Measurements from ENCODE around the gene LGR5.

The LGR5 gene

GRCh38 chr12:71594214-71594948 lies 154.8 kb downstream of the LGR5 start:
- no peak for TF ChIP-seq CTCF (IDR thresholded peaks at IDR 0.05; ENCODE audit: low read depth, low read length)
- Histone ChIP-seq H3K4me3 (ENCODE audit: low read depth, low read length) (no peak overlapping the region), H3K27me3 (no peaks in the 10 kb centered on the region), H3K9me3 (no peaks in the 10 kb centered on the region), H3K4me1 (peaks cover 9% of the 10 kb centered on the region), H3K36me3 (no peaks in the 10 kb centered on the region)
- DNase-seq = peak; percentile 49

GRCh38 chr12:71599210-71599609 lies 159.6 kb downstream of the LGR5 start:
- H3K9me3 ChIP-seq = peaks cover 3% of the 10 kb centered on the region; the same call in 1 of the 2 replicates
- H3K4me3 ChIP-seq (ENCODE audit: low read depth, low read length) = no peak overlapping the region
- peaks cover 3% of the 10 kb centered on the region for H3K4me1 ChIP-seq
- DNase-seq = no peak
- H3K27me3 ChIP-seq = no peaks in the 10 kb centered on the region
- no peak for TF ChIP-seq CTCF (IDR thresholded peaks at IDR 0.05; ENCODE audit: low read depth, low read length)
- no peaks in the 10 kb centered on the region for H3K36me3 ChIP-seq

GRCh38 chr12:71601546-71601945 lies 161.9 kb downstream of the LGR5 start:
- Histone ChIP-seq H3K27me3 (no peaks in the 10 kb centered on the region), H3K4me3 (ENCODE audit: low read depth, low read length) (no peak overlapping the region), H3K36me3 (peaks cover 9% of the 10 kb centered on the region; the same call in 1 of the 2 replicates), H3K9me3 (peaks cover 3% of the 10 kb centered on the region; the same call in 1 of the 2 replicates), H3K4me1 (0 out of 2 replicates have a peak, but pooled peaks cover 2% of the 10 kb centered on the region)
- DNase-seq = no peak
- no peak for TF ChIP-seq CTCF (IDR thresholded peaks at IDR 0.05; ENCODE audit: low read depth, low read length)

GRCh38 chr12:71602761-71603577 lies 163.4 kb downstream of the LGR5 start:
- no peak for TF ChIP-seq CTCF (IDR thresholded peaks at IDR 0.05; ENCODE audit: low read depth, low read length)
- no peak overlapping the region for H3K4me3 ChIP-seq (ENCODE audit: low read depth, low read length)
- no peak for DNase-seq
- peaks cover 22% of the 10 kb centered on the region for H3K36me3 ChIP-seq
- H3K27me3 ChIP-seq = no peaks in the 10 kb centered on the region
- 0 out of 2 replicates have a peak, but pooled peaks cover 2% of the 10 kb centered on the region for H3K4me1 ChIP-seq
- H3K9me3 ChIP-seq = peaks cover 3% of the 10 kb centered on the region; the same call in 1 of the 2 replicates

GRCh38 chr12:71605039-71605438 lies 165.4 kb downstream of the LGR5 start:
- DNase-seq = no peak
- peaks cover 3% of the 10 kb centered on the region; the same call in 1 of the 2 replicates for H3K9me3 ChIP-seq
- peaks cover 38% of the 10 kb centered on the region for H3K36me3 ChIP-seq
- 0 out of 2 replicates have a peak, but pooled peaks cover 2% of the 10 kb centered on the region for H3K4me1 ChIP-seq
- H3K4me3 ChIP-seq (ENCODE audit: low read depth, low read length) = no peak overlapping the region
- no peak for TF ChIP-seq CTCF (IDR thresholded peaks at IDR 0.05; ENCODE audit: low read depth, low read length)
- no peaks in the 10 kb centered on the region for H3K27me3 ChIP-seq

Data from BE2C (cell line).